SK-N-SH (cell line): ENCODE data around the gene SLC17A2. TPM values are rescaled to one million over a fixed set of nuclear protein-coding genes. Genes with fewer than 3 reads are reported as not detected.
A peak's percentile ranks its signal among the peaks of the same experiment; 100 is the strongest.
"Not testable (repeated sequence)": the region's sequence is repeated elsewhere in the genome, so short reads cannot be mapped to it uniquely, and the experiment has no call there.

ENCODE experiments used
- CTCF ChIA-PET: fragments of 300-600, 350-600 bp; formaldehyde crosslinking; extraction: SDS; loops from one replicate; lab custom pipeline; 2021; lab: Yijun Ruan, JAX
- POLR2A ChIA-PET: fragments of 350-600 bp; sonication (Branson Sonifier 250); formaldehyde crosslinking; extraction: SDS; loops from one replicate; lab custom pipeline; 2020; ENCODE audit warnings: antibody characterized with exemption, inconsistent platforms; lab: Yijun Ruan, JAX
- DNase-seq: peaks from one replicate; pipeline ENCODE4 v3.0.0; 2012
- H2AFZ ChIP-seq: fragments of 200-600 bp; sonication (generic); 2 replicates; pipeline ENCODE4 v1.8.1; 2016; ENCODE audit warnings: antibody characterized with exemption, mild to moderate bottlenecking, low read depth
- H3F3A ChIP-seq: fragments of 200-600 bp; sonication (generic); replicated peaks from 2 replicates; pipeline ENCODE3; 2016; ENCODE audit warnings: antibody characterized with exemption, mild to moderate bottlenecking; ENCODE audit not compliant: insufficient read depth
- H3K27ac ChIP-seq, 2 experiments: fragments of 200-500 bp in 1 of 2; fragments of 200-600 bp in 1 of 2; sonication (Bioruptor generic) in 1 of 2; sonication (generic), shearing (Covaris generic) in 1 of 2; 2 replicates each; pipeline versions ENCODE4 v1.5.1 to v1.6.1; 2014 to 2016; ENCODE audit warnings: low read depth in 2 of 2, inconsistent platforms in 1 of 2, low read length in 1 of 2, mild to moderate bottlenecking in 1 of 2, mixed read lengths in 1 of 2
- H3K27me3 ChIP-seq: fragments of 200-600 bp; sonication (generic), shearing (Covaris generic); 2 replicates; pipeline ENCODE4 v1.6.1; 2016; ENCODE audit warnings: mixed run types; ENCODE audit not compliant: insufficient read depth
- H3K36me3 ChIP-seq, 2 experiments: fragments of 200-500 bp in 1 of 2; fragments of 200-600 bp in 1 of 2; sonication (Bioruptor generic) in 1 of 2; sonication (generic) in 1 of 2; replicated peaks in 1 of 2; 2 replicates each; pipeline versions ENCODE3 to v1.5.1; 2014 to 2016; ENCODE audit warnings: low read length in 1 of 2, mild to moderate bottlenecking in 1 of 2; ENCODE audit not compliant: insufficient read depth in 2 of 2, control insufficient read depth in 1 of 2
- H3K4me1 ChIP-seq, 2 experiments: fragments of 200-500 bp in 1 of 2; fragments of 200-600 bp in 1 of 2; sonication (Bioruptor generic) in 1 of 2; sonication (generic), shearing (Covaris generic) in 1 of 2; 2 replicates each; pipeline versions ENCODE4 v1.5.1 to v1.6.1; 2014 to 2016; ENCODE audit warnings: low read depth in 1 of 2, low read length in 1 of 2, mixed run types in 1 of 2; ENCODE audit not compliant: insufficient read depth in 2 of 2, control insufficient read depth in 1 of 2
- H3K4me2 ChIP-seq: fragments of 200-600 bp; sonication (generic), shearing (Covaris generic); 2 replicates; pipeline ENCODE4 v1.6.1; 2017; ENCODE audit warnings: mixed run types
- H3K4me3 ChIP-seq, 2 experiments: fragments of 200-500 bp in 1 of 2; fragments of 200-600 bp in 1 of 2; sonication (Bioruptor generic) in 1 of 2; sonication (generic), shearing (Covaris generic) in 1 of 2; 2 replicates each; pipeline versions ENCODE4 v1.5.1 to v1.8.1; 2014 to 2016; ENCODE audit warnings: low read depth in 2 of 2, inconsistent platforms in 1 of 2, low read length in 1 of 2, mild to moderate bottlenecking in 1 of 2, mixed read lengths in 1 of 2, moderate library complexity in 1 of 2
- H3K79me2 ChIP-seq: fragments of 200-600 bp; sonication (generic); 2 replicates; pipeline ENCODE4 v1.8.1; 2017; ENCODE audit warnings: mild to moderate bottlenecking; ENCODE audit not compliant: insufficient read depth
- H3K9ac ChIP-seq: fragments of 200-600 bp; sonication (generic); 2 replicates; pipeline ENCODE4 v1.6.1; 2017; ENCODE audit warnings: mixed run types
- H3K9me2 ChIP-seq: fragments of 200-600 bp; sonication (generic); 2 replicates; pipeline ENCODE4 v1.6.1; 2017; ENCODE audit warnings: mixed run types
- H3K9me3 ChIP-seq: fragments of 200-600 bp; sonication (generic); 2 replicates; pipeline ENCODE4 v1.6.1; 2017; ENCODE audit warnings: mixed run types, mild to moderate bottlenecking, moderate library complexity
- H4K20me1 ChIP-seq: fragments of 200-600 bp; sonication (generic); 2 replicates; pipeline ENCODE4 v1.6.1; 2017; ENCODE audit warnings: mild to moderate bottlenecking, mixed run types; ENCODE audit not compliant: insufficient read depth
- CHD2 ChIP-seq: fragments of 150-350 bp; IDR thresholded peaks from 2 replicates; pipeline ENCODE4 v1.6.1; 2018; ENCODE audit warnings: low read length; ENCODE audit not compliant: partially characterized antibody
- FOSL2 ChIP-seq: IDR thresholded peaks from 2 replicates; pipeline ENCODE4 v1.4.0; 2012; ENCODE audit warnings: low read depth, mild to moderate bottlenecking, moderate library complexity, borderline replicate concordance
- FOXJ3 ChIP-seq: sonication (generic); formaldehyde crosslinking; IDR thresholded peaks from 2 replicates; pipeline ENCODE4 v1.5.1; 2020; ENCODE audit warnings: mild to moderate bottlenecking, missing genetic modification reagents
- FOXM1 ChIP-seq: IDR thresholded peaks from 2 replicates; pipeline ENCODE4 v1.4.0; 2012; ENCODE audit warnings: low read depth, mild to moderate bottlenecking
- JUND ChIP-seq: IDR thresholded peaks from 2 replicates; pipeline ENCODE4 v1.4.0; 2012
- MEF2A ChIP-seq: IDR thresholded peaks from 2 replicates; pipeline ENCODE4 v1.4.0; 2012; ENCODE audit warnings: low read depth, borderline replicate concordance
- NFIC ChIP-seq: IDR thresholded peaks from 2 replicates; pipeline ENCODE4 v1.4.0; 2012; ENCODE audit warnings: borderline replicate concordance
- NRF1 ChIP-seq: IDR thresholded peaks from 2 replicates; pipeline ENCODE4 v1.6.1; 2012; ENCODE audit warnings: low read depth, mild to moderate bottlenecking, low read length
- PBX3 ChIP-seq: IDR thresholded peaks from 2 replicates; pipeline ENCODE4; 2012
- RAD21 ChIP-seq: IDR thresholded peaks from 2 replicates; pipeline ENCODE4 v1.6.1; 2012; ENCODE audit warnings: mild to moderate bottlenecking, low read length
- TCF12 ChIP-seq: IDR thresholded peaks from 2 replicates; pipeline ENCODE4 v1.4.0; 2012
- ZBTB33 ChIP-seq: IDR thresholded peaks from 2 replicates; pipeline ENCODE4 v1.4.0; 2012; ENCODE audit warnings: low read depth, borderline replicate concordance
- WGBS: methylation state at CpG from one replicate; pipeline ENCODE4 v1.1.6; 2017; ENCODE audit warnings: low lambda C conversion rate; 5-methylcytosine and 5-hydroxymethylcytosine counted together
- polyA plus RNA-seq, 3 experiments: library from polyadenylated mRNA; depleted of rRNA; stranded (reverse); fragments of >200 nt; gene quantifications; 2 replicates each; pipeline ENCODE4 v1.2.3, GENCODE V29; 2012

The SLC17A2 gene
- polyA plus RNA-seq, 1 of the 3 experiments (the other 2 are of a cell fraction), result not detected

GRCh38 chr6:25931411-25931709 is 869 bp upstream of the SLC17A2 start:
- no peaks in the 10 kb centered on the region; the same call in 1 of the 2 replicates for H3K27me3 ChIP-seq
- CTCF ChIA-PET, result interaction anchor here (1.0 to 1.1 kb wide), 2 partner anchors 13 to 441 kb away, joined by 3 read pairs; no protein-coding TSS in a partner anchor

DNA sequence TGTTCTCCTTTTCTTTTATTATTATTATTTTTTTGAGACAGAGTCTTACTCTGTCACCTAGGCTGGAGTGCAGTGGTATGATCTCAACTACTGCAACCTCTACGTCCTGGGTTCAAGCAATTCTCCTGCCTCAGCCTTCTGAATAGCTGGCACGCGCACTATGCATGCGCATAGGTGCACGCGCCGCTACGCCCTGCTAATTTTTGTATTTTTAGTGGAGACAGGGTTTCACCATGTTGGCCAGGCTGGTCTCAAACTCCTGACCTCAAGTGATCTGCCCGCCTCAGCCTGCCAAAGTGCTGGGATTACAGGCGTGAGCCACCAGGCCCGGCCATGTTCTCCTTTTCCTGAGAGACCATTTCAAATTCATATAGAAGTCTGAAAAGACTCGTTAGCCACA is 706 bp downstream of the SLC17A2 start:
- H3K9me2 ChIP-seq, DNase-seq, H3K9ac ChIP-seq, H3K4me2 ChIP-seq, H3K36me3 ChIP-seq, H3F3A ChIP-seq, CTCF ChIA-PET, H3K27ac ChIP-seq, H4K20me1 ChIP-seq, H3K79me2 ChIP-seq, H3K4me3 ChIP-seq, H2AFZ ChIP-seq, POLR2A ChIA-PET, H3K27me3 ChIP-seq, H3K9me3 ChIP-seq: not testable (repeated sequence)
- peaks cover 0 to 13% of the 10 kb centered on the region in 2 experiments; a peak in 3 of 4 replicates for H3K4me1 ChIP-seq
- WGBS, result 77% methylated on average over 12 of the region's 12 CpGs

More at GRCh38 chr6:25931411-25931709, 869 bp upstream of the SLC17A2 start:
- Histone ChIP-seq H3K79me2 (no peaks in the 10 kb centered on the region), H3K9me2 (no peaks in the 10 kb centered on the region), H3K9ac (no peak overlapping the region)
- TF ChIP-seq MEF2A (no peak), ZBTB33 (no peak), PBX3 (no peak), NFIC (no peak), FOXJ3 (CRISPR knock-in tag) (no peak), JUND (no peak), FOXM1 (no peak), NRF1 (no peak)
- TF ChIP-seq, all 33 proteins: peak for 0
- H2AFZ ChIP-seq, result no peak overlapping the region
- no peaks in the 10 kb centered on the region for H4K20me1 ChIP-seq
- no peaks in the 10 kb centered on the region for H3K36me3 ChIP-seq
- H3K4me1 ChIP-seq, result peaks cover 0 to 11% of the 10 kb centered on the region in 2 experiments; a peak in 3 of 4 replicates
- 18% methylated on average over 1 of the region's 1 CpG for WGBS
- H3F3A ChIP-seq, result no peaks in the 10 kb centered on the region
- POLR2A ChIA-PET, result no interaction called here
- DNase-seq, result no peak
- H3K27ac ChIP-seq, result no peak overlapping the region
- no peak overlapping the region for H3K4me3 ChIP-seq
- no peak overlapping the region for H3K4me2 ChIP-seq
- no peaks in the 10 kb centered on the region for H3K9me3 ChIP-seq

DNA sequence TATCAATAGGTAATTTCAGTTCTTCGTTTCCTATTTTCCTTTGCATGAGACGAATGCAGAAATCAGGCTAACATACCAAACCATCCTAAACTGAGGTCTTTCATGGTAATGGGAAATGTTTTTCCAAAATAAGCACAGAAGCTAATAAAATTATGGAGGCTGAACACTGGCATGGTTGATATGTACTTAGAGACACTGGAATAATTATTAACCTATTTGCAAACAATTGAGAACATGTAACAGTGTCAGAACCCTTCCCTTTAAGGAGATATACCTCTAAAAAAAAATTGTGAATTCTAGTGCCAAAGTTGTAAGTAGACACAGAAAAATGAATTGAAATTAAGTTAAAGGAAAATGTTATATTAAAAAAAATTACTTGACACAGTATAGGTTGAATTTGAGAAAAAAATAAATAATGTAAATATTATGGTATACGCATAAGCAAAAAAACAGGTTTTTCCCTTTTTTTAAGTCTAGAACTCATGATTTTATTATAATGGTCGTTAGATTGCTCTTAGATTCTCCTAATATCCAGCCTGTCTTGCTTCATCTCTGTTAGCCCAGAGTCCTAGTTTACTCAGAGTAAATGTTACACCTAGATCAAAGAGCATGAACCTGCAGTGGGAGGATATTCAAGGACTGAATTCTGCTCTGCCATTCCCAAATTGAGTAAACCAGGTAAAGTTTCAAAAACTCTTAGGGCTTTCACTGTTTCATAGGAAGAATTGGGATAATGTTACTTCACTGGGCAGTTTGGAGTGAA is 1.7 kb downstream of the SLC17A2 start:
- ChIA-PET CTCF (interaction anchor here (1.2 kb wide), 1 partner anchor 663 kb away, joined by 4 read pairs; no protein-coding TSS in a partner anchor), POLR2A (no interaction called here)
- H3K27me3 ChIP-seq, result no peaks in the 10 kb centered on the region; the same call in 1 of the 2 replicates
- no peaks in the 10 kb centered on the region for H3K36me3 ChIP-seq
- H3K9ac ChIP-seq, result no peak overlapping the region
- H3K4me1 ChIP-seq, result peaks cover 0 to 13% of the 10 kb centered on the region in 2 experiments; a peak in 2 of 4 replicates
- no peak for TF ChIP-seq ZBTB33
- TF ChIP-seq FOXJ3 (CRISPR knock-in tag), result no peak
- no peak for TF ChIP-seq TCF12
- TF ChIP-seq RAD21, result no peak
- TF ChIP-seq FOSL2, result no peak
- no peak for TF ChIP-seq CHD2
- H3K27ac ChIP-seq, result peak overlapping the region in 1 of 2 experiments; percentile 28; a peak in 1 of 4 replicates
- no peaks in the 10 kb centered on the region for H3K9me2 ChIP-seq
- H4K20me1 ChIP-seq, result no peaks in the 10 kb centered on the region
- no peaks in the 10 kb centered on the region for H3F3A ChIP-seq
- 48% methylated on average over 4 of the region's 4 CpGs for WGBS
- DNase-seq, result no peak
- no peaks in the 10 kb centered on the region for H3K9me3 ChIP-seq
- no peak overlapping the region for H3K4me2 ChIP-seq
- H3K79me2 ChIP-seq, result no peaks in the 10 kb centered on the region
- no peak overlapping the region for H2AFZ ChIP-seq
- H3K4me3 ChIP-seq, result no peak overlapping the region
